Prostate gland (tissue), 2 donors: ENCODE data around the gene COLGALT1.

Experiments
- POLR2A ChIP-seq: fragments of 450-650 bp; IDR thresholded peaks from one replicate; pipeline ENCODE4 v1.6.1; 2016; ENCODE audit warnings: antibody characterized with exemption, mild to moderate bottlenecking
- TF ChIP-seq, protein P1 (sequence below), 4 experiments: fragments of 200-600 bp in 2 of 4; fragments of 450-650 bp in 2 of 4; sonication (generic) in 2 of 4; IDR thresholded peaks; 1 replicate in 3 of 4; 2 replicates in 1 of 4; pipeline ENCODE4 v1.5.1; 2016 to 2019; ENCODE audit warnings: antibody characterized with exemption in 4 of 4, mild to moderate bottlenecking in 2 of 4, moderate library complexity in 2 of 4

- TF ChIP-seq, protein P1, sequence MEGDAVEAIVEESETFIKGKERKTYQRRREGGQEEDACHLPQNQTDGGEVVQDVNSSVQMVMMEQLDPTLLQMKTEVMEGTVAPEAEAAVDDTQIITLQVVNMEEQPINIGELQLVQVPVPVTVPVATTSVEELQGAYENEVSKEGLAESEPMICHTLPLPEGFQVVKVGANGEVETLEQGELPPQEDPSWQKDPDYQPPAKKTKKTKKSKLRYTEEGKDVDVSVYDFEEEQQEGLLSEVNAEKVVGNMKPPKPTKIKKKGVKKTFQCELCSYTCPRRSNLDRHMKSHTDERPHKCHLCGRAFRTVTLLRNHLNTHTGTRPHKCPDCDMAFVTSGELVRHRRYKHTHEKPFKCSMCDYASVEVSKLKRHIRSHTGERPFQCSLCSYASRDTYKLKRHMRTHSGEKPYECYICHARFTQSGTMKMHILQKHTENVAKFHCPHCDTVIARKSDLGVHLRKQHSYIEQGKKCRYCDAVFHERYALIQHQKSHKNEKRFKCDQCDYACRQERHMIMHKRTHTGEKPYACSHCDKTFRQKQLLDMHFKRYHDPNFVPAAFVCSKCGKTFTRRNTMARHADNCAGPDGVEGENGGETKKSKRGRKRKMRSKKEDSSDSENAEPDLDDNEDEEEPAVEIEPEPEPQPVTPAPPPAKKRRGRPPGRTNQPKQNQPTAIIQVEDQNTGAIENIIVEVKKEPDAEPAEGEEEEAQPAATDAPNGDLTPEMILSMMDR (IDR thresholded peaks at IDR 0.05), result no peak
- no peak for TF ChIP-seq POLR2A
These were observed 14.2 kb upstream of the COLGALT1 start for GRCh38 chr19:17541184-17541759.
